Tongue (tissue), 2 donors: Measurements from ENCODE around the gene FGFR4. TPM values are rescaled to one million over a fixed set of nuclear protein-coding genes. Genes with fewer than 3 reads are reported as not detected.

ENCODE experiments used
- DNase-seq: peaks from one replicate; pipeline ENCODE4 v3.0.0-alpha.2; 2015
- total RNA-seq: library from RNA; depleted of rRNA; stranded (reverse); fragments of >200 nt; gene quantifications from one replicate; pipeline ENCODE4 v1.2.3, GENCODE V29; 2014

FGFR4 gene
- total RNA-seq, 1 donor from 2014 or later, result 130 TPM

- DNase-seq, result no peak
Observed at GRCh38 chr5:177085985-177086653, 596 bp upstream of the FGFR4 start.

- no peak for DNase-seq
Observed at GRCh38 chr5:177087398-177088005, 787 bp downstream of the FGFR4 start.

GRCh38 chr5:177089127-177089526, 2.4 kb downstream of the FGFR4 start:
- no peak for DNase-seq

- DNase-seq, result no peak
Observed at GRCh38 chr5:177089825-177090641, 3.3 kb downstream of the FGFR4 start.

- DNase-seq, result no peak
Observed at GRCh38 chr5:177090813-177091212, 4.1 kb downstream of the FGFR4 start.

GRCh38 chr5:177091232-177091631, 4.5 kb downstream of the FGFR4 start:
- DNase-seq, result no peak

- no peak for DNase-seq
Observed at GRCh38 chr5:177092178-177093081, 5.7 kb downstream of the FGFR4 start.

GRCh38 chr5:177093082-177093712, 6.5 kb downstream of the FGFR4 start:
- no peak for DNase-seq

GRCh38 chr5:177093803-177094202, 7.1 kb downstream of the FGFR4 start:
- DNase-seq, result no peak

GRCh38 chr5:177094224-177095087, 7.7 kb downstream of the FGFR4 start:
- peak; percentile 96 for DNase-seq

- DNase-seq, result no peak
Observed at GRCh38 chr5:177095088-177095669, 8.5 kb downstream of the FGFR4 start.

GRCh38 chr5:177096162-177097015, 9.7 kb downstream of the FGFR4 start:
- DNase-seq, result no peak

GRCh38 chr5:177097016-177097985, 10.6 kb downstream of the FGFR4 start:
- no peak for DNase-seq

- no peak for DNase-seq
Observed at GRCh38 chr5:177098120-177098469, 11.4 kb downstream of the FGFR4 start.

GRCh38 chr5:177098470-177099141, 11.9 kb downstream of the FGFR4 start:
- DNase-seq, result peak; percentile 97

- peak; percentile 61 for DNase-seq
Observed at GRCh38 chr5:177099422-177100093, 12.8 kb downstream of the FGFR4 start.

GRCh38 chr5:177100714-177101121, 14.0 kb downstream of the FGFR4 start:
- peak; percentile 96 for DNase-seq
